Coronary artery (tissue), 2 donors: ENCODE results near the gene IL23A.

Source experiments
- DNase-seq: peaks from one replicate; pipeline ENCODE4 v3.0.0-alpha.2; 2017; ENCODE audit warnings: low spot score
- H3K27ac ChIP-seq, 2 donors: fragments of 200-600 bp; sonication (generic); one replicate each; pipeline ENCODE4 v1.5.1; 2016 to 2019
- H3K4me3 ChIP-seq: fragments of 200-600 bp; sonication (generic); 2 replicates; pipeline ENCODE4 v1.5.1; 2016; ENCODE audit warnings: mild to moderate bottlenecking, moderate library complexity
- CTCF ChIP-seq: fragments of 200-600 bp; sonication (generic); IDR thresholded peaks from one replicate; pipeline ENCODE4 v1.5.1; 2019; ENCODE audit warnings: antibody characterized with exemption

The IL23A gene

GRCh38 chr12:56324206-56324605 is 14.5 kb upstream of the IL23A start:
- DNase-seq: no peak
- Histone ChIP-seq H3K27ac (no peak overlapping the region), H3K4me3 (no peak overlapping the region)
- no peak for TF ChIP-seq CTCF

- TF ChIP-seq CTCF: no peak
Observed at GRCh38 chr12:56326126-56326525, 12.6 kb upstream of the IL23A start.

GRCh38 chr12:56326533-56326932 is 12.2 kb upstream of the IL23A start:
- DNase-seq: no peak
- TF ChIP-seq CTCF: no peak
- Histone ChIP-seq H3K4me3 (no peak overlapping the region), H3K27ac (no peak overlapping the region)

More at GRCh38 chr12:56326126-56326525, 12.6 kb upstream of the IL23A start:
- Histone ChIP-seq H3K27ac (no peak overlapping the region), H3K4me3 (no peak overlapping the region)
- DNase-seq: no peak

GRCh38 chr12:56330936-56331490 is 7.7 kb upstream of the IL23A start:
- no peak overlapping the region for H3K27ac ChIP-seq
- TF ChIP-seq CTCF: no peak

GRCh38 chr12:56332512-56333196 is 6.0 kb upstream of the IL23A start:
- peak overlapping the region; percentile 80 for H3K4me3 ChIP-seq
- TF ChIP-seq CTCF: no peak
- no peak for DNase-seq
- H3K27ac ChIP-seq: peak overlapping the region; percentile 88 to 98

More at GRCh38 chr12:56330936-56331490, 7.7 kb upstream of the IL23A start:
- no peak overlapping the region for H3K4me3 ChIP-seq
- DNase-seq: no peak

- no peak for TF ChIP-seq CTCF
- peak overlapping the region; percentile 80 for H3K4me3 ChIP-seq
- peak overlapping the region; percentile 88 to 98 for H3K27ac ChIP-seq
- DNase-seq: no peak
Observed at GRCh38 chr12:56333197-56333678, 5.4 kb upstream of the IL23A start.
